Stomach (tissue), 4 donors: Measurements from ENCODE around the gene MSH5.

Source experiments
- CTCF ChIP-seq, 7 experiments: fragments of 450-650 bp in 4 of 7; fragments of 200-600 bp in 3 of 7; sonication (generic) in 3 of 7; IDR thresholded peaks; one replicate each; pipeline ENCODE4 v1.5.1; 2016 to 2019; ENCODE audit warnings: antibody characterized with exemption in 7 of 7, control low read depth in 2 of 7, mild to moderate bottlenecking in 1 of 7
- POLR2A ChIP-seq, 4 donors: fragments of 450-650 bp; IDR thresholded peaks; one replicate each; pipeline ENCODE4 v1.6.1; 2016; ENCODE audit warnings: antibody characterized with exemption in 4 of 4, control low read depth in 2 of 4, mild to moderate bottlenecking in 1 of 4, moderate library complexity in 1 of 4

DNA sequence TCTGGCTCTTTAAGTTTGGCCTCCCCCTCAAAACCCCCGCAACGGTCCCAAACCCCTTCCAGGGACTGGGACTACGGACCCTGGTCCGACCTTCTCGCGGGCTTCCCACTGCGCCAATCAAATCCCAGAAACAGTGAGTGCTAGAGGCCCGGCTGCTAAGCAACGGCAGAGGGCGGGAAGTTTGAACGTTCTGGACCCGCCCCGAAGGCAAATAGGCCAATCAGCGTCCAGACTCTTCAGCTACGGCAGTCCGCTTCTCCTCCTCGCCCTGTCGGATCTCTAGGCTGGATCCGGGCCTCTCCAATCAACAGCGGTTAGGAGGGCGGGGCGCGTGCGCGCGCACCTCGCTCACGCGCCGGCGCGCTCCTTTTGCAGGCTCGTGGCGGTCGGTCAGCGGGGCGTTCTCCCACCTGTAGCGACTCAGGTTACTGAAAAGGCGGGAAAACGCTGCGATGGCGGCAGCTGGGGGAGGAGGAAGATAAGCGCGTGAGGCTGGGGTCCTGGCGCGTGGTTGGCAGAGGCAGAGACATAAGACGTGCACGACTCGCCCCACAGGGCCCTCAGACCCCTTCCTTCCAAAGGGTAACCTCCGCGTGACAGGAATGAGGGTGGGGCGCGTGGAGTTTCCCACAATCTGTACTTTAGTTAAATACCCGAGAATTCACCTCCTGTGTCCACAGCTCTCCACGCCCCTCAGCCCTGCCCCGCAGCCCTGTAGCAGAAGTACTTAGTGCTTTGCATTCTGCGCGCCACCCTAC is at the start of gene MSH5:
- TF ChIP-seq CTCF (IDR thresholded peaks at IDR 0.05) (peak in 1 of 7 experiments; percentile 8), POLR2A (IDR thresholded peaks at IDR 0.05) (no peak)
